ENCODE results near the gene C2orf66. TPM values are rescaled to one million over a fixed set of nuclear protein-coding genes. Genes with fewer than 3 reads are reported as not detected.

Gene C2orf66
- total RNA-seq, 1 donor from 2014 or later = not detected

DNA sequence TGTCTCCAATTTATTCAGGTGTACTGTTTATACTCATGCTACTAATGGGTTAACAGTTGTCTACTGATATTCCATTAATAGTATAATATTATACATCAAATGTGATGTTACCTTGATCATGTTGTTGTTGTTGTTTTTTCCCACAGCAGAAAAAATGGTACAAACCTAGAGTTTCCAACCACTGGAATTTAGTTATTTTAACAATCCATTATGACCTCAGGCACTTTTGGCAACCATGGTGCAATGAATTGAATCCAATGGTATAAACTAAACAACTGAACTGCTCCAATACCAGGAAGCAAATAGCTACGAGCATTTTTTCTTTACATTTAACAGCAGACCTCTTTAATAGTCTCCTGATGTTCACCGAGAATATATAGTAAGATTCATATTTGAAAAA is 31.0 kb upstream of the C2orf66 start:
- TF ChIP-seq, protein P1, sequence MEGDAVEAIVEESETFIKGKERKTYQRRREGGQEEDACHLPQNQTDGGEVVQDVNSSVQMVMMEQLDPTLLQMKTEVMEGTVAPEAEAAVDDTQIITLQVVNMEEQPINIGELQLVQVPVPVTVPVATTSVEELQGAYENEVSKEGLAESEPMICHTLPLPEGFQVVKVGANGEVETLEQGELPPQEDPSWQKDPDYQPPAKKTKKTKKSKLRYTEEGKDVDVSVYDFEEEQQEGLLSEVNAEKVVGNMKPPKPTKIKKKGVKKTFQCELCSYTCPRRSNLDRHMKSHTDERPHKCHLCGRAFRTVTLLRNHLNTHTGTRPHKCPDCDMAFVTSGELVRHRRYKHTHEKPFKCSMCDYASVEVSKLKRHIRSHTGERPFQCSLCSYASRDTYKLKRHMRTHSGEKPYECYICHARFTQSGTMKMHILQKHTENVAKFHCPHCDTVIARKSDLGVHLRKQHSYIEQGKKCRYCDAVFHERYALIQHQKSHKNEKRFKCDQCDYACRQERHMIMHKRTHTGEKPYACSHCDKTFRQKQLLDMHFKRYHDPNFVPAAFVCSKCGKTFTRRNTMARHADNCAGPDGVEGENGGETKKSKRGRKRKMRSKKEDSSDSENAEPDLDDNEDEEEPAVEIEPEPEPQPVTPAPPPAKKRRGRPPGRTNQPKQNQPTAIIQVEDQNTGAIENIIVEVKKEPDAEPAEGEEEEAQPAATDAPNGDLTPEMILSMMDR (conservative IDR thresholded peaks at IDR 0.05; ENCODE audit: low read depth, low read length) = no peak
- H3K4me3 ChIP-seq (ENCODE audit: low read depth, low read length) = no peak overlapping the region
- DNase-seq (ENCODE audit: low read depth) = no peak

DNA sequence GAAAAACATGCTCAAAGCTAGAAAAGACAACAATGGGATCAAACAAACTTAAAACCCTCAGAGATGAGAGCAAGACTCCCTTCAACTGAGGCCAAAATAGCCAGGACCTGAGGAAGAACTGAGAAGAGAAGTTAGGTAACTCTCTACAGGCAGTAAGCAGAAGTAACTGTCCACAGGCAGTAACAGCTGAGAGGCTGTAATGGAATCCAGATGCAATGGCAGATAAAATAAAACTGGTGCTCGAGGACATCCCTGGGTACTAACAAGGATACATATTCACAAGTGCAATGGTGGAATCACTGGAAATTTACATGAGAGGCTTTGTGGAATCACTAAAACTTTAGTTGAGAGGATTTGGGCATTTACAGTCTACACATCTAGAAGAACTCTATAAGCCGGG is 30.4 kb upstream of the C2orf66 start:
- no peak for DNase-seq (ENCODE audit: low read depth)
- TF ChIP-seq, protein P1 (conservative IDR thresholded peaks at IDR 0.05; ENCODE audit: low read depth, low read length) = no peak
- no peak overlapping the region for H3K4me3 ChIP-seq (ENCODE audit: low read depth, low read length)

DNA sequence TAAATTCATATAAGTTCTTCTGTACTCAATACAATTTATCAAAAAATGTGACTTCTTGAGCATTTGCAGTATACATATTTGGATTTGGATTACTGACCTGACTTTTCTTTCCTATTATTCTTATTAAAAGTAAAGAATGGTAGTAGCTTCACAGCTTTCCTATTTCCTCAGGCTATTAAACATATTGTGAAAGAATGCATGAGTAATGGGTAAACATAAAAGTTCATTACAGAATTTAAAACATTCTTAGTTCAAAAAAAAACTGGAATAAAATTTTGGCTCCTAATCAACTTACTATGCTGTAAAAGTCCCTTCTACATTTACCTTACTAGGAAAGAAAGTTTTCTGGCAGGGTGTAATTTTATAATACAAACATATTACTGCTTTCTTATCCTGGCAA is 27.3 kb upstream of the C2orf66 start:
- TF ChIP-seq, protein P1 (conservative IDR thresholded peaks at IDR 0.05; ENCODE audit: low read depth, low read length) = no peak
- no peak overlapping the region for H3K4me3 ChIP-seq (ENCODE audit: low read depth, low read length)
- no peak for DNase-seq (ENCODE audit: low read depth)

DNA sequence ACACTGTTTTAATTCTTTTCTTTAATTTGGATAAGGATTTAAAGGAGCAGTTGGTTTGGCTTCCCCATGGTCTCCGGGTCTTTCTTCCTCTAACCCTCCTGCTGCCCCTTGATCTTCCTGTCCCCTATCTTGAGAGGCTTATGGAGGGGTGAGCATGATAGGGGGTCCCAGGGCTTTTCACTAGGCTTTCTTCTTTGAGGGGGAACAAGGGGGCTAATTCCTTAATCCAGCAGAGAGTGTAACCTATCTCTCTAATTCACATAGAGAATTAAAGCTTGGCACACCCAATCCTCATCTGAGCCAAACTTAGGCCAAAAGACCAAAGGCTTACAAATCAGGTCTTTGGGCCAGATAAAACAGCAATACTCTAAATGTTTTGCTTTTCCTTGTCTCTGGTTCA is 21.5 kb upstream of the C2orf66 start:
- no peak overlapping the region for H3K4me3 ChIP-seq (ENCODE audit: low read depth, low read length)
- TF ChIP-seq, protein P1 (conservative IDR thresholded peaks at IDR 0.05; ENCODE audit: low read depth, low read length) = no peak
- no peak for DNase-seq (ENCODE audit: low read depth)

DNA sequence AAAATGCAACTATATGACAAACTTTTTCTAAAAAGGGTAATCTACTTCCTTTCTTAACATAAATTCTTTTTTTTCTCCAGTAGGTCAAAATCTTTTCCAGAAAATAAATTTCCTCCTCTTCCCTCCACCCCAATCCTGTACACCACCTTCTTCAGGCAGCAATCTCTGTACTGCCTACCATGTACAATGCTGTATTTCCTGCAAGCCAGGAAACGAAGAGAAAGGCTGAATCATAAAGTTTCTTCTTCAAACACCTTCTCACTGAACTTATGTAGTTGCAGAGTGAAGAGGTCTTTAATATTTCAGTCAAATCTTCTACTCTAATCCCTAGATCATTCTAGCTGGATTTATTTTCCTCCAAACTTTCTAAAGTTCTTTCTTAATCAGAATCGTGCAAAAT is 18.2 kb upstream of the C2orf66 start:
- TF ChIP-seq, protein P1 (conservative IDR thresholded peaks at IDR 0.05; ENCODE audit: low read depth, low read length) = no peak
- H3K4me3 ChIP-seq (ENCODE audit: low read depth, low read length) = no peak overlapping the region
- DNase-seq (ENCODE audit: low read depth) = no peak

DNA sequence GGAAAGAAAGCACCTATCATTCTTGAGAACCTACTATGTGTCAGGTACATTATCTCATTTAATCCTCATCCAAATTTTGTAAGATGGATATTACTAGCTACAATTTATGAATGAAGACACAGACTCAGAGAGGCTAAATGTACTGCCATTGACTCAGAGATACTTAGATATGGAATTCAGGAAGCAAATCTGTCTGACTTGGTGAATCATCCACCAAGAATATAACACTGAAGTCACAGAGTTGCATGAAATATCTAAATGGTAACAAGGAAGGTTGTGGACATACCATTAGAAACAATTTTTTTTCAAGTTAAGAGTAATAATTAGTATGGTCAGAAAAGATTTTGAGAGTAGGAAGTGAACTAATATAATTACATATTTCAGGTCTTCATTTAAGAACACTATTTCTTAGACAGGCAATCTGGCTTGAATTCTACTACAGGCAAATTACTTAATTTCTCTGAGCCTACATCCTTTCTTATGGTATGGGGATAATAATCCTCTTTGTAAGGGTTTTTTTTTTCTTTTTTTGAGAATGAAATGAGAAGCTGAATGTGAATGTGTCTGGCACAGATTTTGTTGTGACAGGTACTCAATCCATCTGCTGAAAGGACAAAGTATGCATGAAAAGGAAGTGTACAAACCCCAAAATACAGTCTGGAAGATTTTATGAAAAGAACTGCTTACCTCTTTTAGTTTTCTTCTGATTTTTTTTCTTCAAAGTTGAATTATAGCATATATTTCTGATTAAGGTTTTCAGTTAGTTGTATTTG is 14.8 kb upstream of the C2orf66 start:
- H3K4me3 ChIP-seq (ENCODE audit: low read depth, low read length) = no peak overlapping the region
- TF ChIP-seq, protein P1 (conservative IDR thresholded peaks at IDR 0.05; ENCODE audit: low read depth, low read length) = no peak
- no peak for DNase-seq (ENCODE audit: low read depth)

DNA sequence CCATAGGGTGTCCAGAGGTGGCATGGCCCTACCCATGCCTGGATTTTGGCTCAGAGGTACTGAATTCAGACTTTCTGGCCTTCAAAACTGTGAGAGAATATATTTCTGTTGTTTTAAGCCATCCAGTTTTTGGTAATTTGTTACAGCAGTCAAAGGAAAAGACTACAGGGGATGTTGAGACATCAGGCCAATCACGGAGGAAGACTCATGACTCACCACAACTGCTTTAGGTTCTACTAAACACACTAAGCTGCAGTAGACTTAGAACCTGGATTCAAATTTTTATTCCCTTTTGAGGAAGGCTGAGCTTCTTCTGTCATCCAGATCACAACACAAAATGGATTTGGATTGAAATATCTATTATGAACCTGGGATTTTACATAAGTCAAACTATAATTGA is 12.0 kb upstream of the C2orf66 start:
- DNase-seq (ENCODE audit: low read depth) = no peak
- TF ChIP-seq, protein P1 (conservative IDR thresholded peaks at IDR 0.05; ENCODE audit: low read depth, low read length) = no peak
- H3K4me3 ChIP-seq (ENCODE audit: low read depth, low read length) = no peak overlapping the region

Data from epithelial cell of proximal tubule (primary cell).